Smooth muscle cell (in vitro differentiated cells): ENCODE results near the gene FBXL7. TPM values are rescaled to one million over a fixed set of nuclear protein-coding genes. Genes with fewer than 3 reads are reported as not detected.

Experiments
- DNase-seq: peaks from one replicate; lab custom pipeline; 2025; ENCODE audit not compliant: unreplicated experiment; lab: John Stamatoyannopoulos, UW
- H2AFZ ChIP-seq: fragments of 200-600 bp; sonication (generic); 2 replicates; pipeline ENCODE4 v1.6.0; 2016; ENCODE audit warnings: antibody characterized with exemption, low read depth, mild to moderate bottlenecking
- H3F3A ChIP-seq: fragments of 200-600 bp; sonication (generic); 2 replicates; pipeline ENCODE4 v1.6.0; 2017; ENCODE audit warnings: antibody characterized with exemption, low read depth
- H3K27ac ChIP-seq: fragments of 200-600 bp; sonication (generic); 2 replicates; pipeline ENCODE4 v1.5.1; 2016; ENCODE audit warnings: low read depth, mild to moderate bottlenecking
- H3K27me3 ChIP-seq: fragments of 200-600 bp; sonication (generic); 2 replicates; pipeline ENCODE4 v1.6.1; 2016; ENCODE audit warnings: low read depth, mild to moderate bottlenecking
- H3K36me3 ChIP-seq: fragments of 200-600 bp; sonication (generic); 2 replicates; pipeline ENCODE4 v1.5.1; 2016; ENCODE audit warnings: low read depth
- H3K4me1 ChIP-seq: fragments of 200-600 bp; sonication (generic); 2 replicates; pipeline ENCODE4 v1.5.1; 2016; ENCODE audit warnings: low read depth
- H3K4me2 ChIP-seq: fragments of 200-600 bp; sonication (generic); 2 replicates; pipeline ENCODE4 v1.6.0; 2016; ENCODE audit warnings: mild to moderate bottlenecking
- H3K4me3 ChIP-seq: fragments of 200-600 bp; sonication (generic); 2 replicates; pipeline ENCODE4 v1.5.1; 2016; ENCODE audit warnings: mild to moderate bottlenecking
- H3K79me2 ChIP-seq: fragments of 200-600 bp; sonication (generic); 2 replicates; pipeline ENCODE4 v1.6.0; 2016; ENCODE audit warnings: low read depth, mild to moderate bottlenecking
- H3K9ac ChIP-seq: fragments of 200-600 bp; sonication (generic); 2 replicates; pipeline ENCODE4 v1.6.0; 2016; ENCODE audit warnings: low read depth
- H3K9me3 ChIP-seq: fragments of 200-600 bp; sonication (generic); replicated peaks from 2 replicates; pipeline ENCODE4 v1.5.1; 2016; ENCODE audit warnings: low read depth
- H4K20me1 ChIP-seq: fragments of 200-600 bp; sonication (generic); 2 replicates; pipeline ENCODE4 v1.6.0; 2016; ENCODE audit warnings: low read depth
- CTCF ChIP-seq: fragments of 200-600 bp; sonication (generic); IDR thresholded peaks from 2 replicates; pipeline ENCODE4 v1.5.1; 2017; ENCODE audit warnings: borderline replicate concordance, mild to moderate bottlenecking, antibody characterized with exemption; ENCODE audit not compliant: insufficient read depth, poor library complexity, severe bottlenecking
- WGBS: methylation state at CpG from one replicate; pipeline ENCODE4 v1.1.7; 2016; ENCODE audit warnings: low lambda C conversion rate; 5-methylcytosine and 5-hydroxymethylcytosine counted together
- polyA plus RNA-seq: library from polyadenylated mRNA; unstranded; fragments of >200 nt; fragmentation: Nextera tagmentation; extraction: Ambion mirVana; gene quantifications from 2 replicates; pipeline ENCODE4 v1.2.1, GENCODE V29; 2016
- total RNA-seq: library from RNA; depleted of rRNA; stranded (reverse); fragments of >200 nt; gene quantifications from 2 replicates; pipeline ENCODE4 v1.2.3, GENCODE V29; 2014

The FBXL7 gene
- total and polyA plus RNA-seq, 2 experiments from 2014 or later, result 20.2 to 21.0 TPM

- no peak for DNase-seq
- no peak for TF ChIP-seq CTCF
- H3K9ac ChIP-seq, result no peak overlapping the region
- no peaks in the 10 kb centered on the region for H3K36me3 ChIP-seq
- no peak overlapping the region for H3K4me2 ChIP-seq
- H3K4me1 ChIP-seq, result no peaks in the 10 kb centered on the region
- no peaks in the 10 kb centered on the region for H3K9me3 ChIP-seq
- H4K20me1 ChIP-seq, result peaks cover 95% of the 10 kb centered on the region
- no peaks in the 10 kb centered on the region for H3K27me3 ChIP-seq
- H3K27ac ChIP-seq, result no peak overlapping the region
- H3K79me2 ChIP-seq, result peaks cover 17% of the 10 kb centered on the region
- H3K4me3 ChIP-seq, result no peak overlapping the region
- peaks cover 5% of the 10 kb centered on the region for H3F3A ChIP-seq
- H2AFZ ChIP-seq, result no peak overlapping the region
These were observed 286.3 kb downstream of the FBXL7 start for GRCh38 chr5:15786326-15786725.

DNA sequence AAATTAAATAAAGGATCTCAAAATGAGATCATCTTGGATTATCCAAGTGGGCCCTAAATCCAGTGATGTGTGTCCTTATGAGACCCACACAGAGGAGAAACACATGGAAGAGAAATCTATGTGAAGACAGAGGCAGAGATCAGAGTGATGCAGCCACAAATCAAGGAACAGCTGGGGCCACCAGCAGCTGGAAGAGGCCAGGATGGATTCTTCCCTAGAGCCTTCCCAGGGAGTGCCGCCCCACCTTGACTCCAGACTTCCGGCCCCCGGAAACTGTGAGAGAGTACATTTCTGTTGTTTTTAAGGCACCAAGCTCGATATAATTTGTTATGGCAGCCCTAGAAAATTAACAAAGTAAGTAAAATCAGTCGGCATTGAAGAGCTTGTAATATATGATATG is 286.9 kb downstream of the FBXL7 start:
- Histone ChIP-seq H4K20me1 (peaks cover 95% of the 10 kb centered on the region), H3K9ac (no peak overlapping the region), H3K4me1 (no peaks in the 10 kb centered on the region), H3K9me3 (no peaks in the 10 kb centered on the region), H3F3A (peaks cover 5% of the 10 kb centered on the region), H3K4me3 (no peak overlapping the region), H3K27ac (no peak overlapping the region), H3K79me2 (peaks cover 11% of the 10 kb centered on the region), H3K27me3 (no peaks in the 10 kb centered on the region), H2AFZ (no peak overlapping the region), H3K4me2 (no peak overlapping the region), H3K36me3 (no peaks in the 10 kb centered on the region)
- no peak for TF ChIP-seq CTCF
- no peak for DNase-seq
- 95% methylated on average over 5 of the region's 5 CpGs for WGBS

DNA sequence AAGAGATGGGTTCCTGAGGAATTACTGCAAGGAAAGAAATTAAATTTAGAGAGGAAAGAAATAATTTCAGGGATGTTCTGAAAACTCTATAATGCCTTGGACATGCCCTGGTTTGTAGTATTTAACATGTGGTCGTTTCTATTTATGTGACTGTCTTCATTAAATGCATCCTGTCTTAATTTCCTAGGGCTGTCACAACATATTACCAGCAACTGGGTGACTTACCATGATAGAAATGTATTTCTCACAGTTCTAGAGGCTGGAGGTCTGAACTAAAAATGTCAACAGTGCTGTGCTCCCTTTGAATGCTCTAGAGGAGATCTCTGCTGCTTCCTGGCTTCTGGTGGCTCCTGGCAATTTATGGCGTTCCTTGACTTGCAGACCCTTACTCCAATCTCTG is 287.7 kb downstream of the FBXL7 start:
- no peak overlapping the region for H2AFZ ChIP-seq
- H3K4me1 ChIP-seq, result no peaks in the 10 kb centered on the region
- no peak for DNase-seq
- H3K27ac ChIP-seq, result no peak overlapping the region
- TF ChIP-seq CTCF, result no peak
- H3K4me2 ChIP-seq, result no peak overlapping the region
- H3K4me3 ChIP-seq, result no peak overlapping the region
- peaks cover 5% of the 10 kb centered on the region for H3F3A ChIP-seq
- no peaks in the 10 kb centered on the region for H3K27me3 ChIP-seq
- WGBS, result 86% methylated on average over 2 of the region's 2 CpGs
- peaks cover 6% of the 10 kb centered on the region for H3K79me2 ChIP-seq
- no peaks in the 10 kb centered on the region for H3K36me3 ChIP-seq
- H3K9ac ChIP-seq, result no peak overlapping the region
- no peaks in the 10 kb centered on the region for H3K9me3 ChIP-seq
- H4K20me1 ChIP-seq, result peaks cover 95% of the 10 kb centered on the region

DNA sequence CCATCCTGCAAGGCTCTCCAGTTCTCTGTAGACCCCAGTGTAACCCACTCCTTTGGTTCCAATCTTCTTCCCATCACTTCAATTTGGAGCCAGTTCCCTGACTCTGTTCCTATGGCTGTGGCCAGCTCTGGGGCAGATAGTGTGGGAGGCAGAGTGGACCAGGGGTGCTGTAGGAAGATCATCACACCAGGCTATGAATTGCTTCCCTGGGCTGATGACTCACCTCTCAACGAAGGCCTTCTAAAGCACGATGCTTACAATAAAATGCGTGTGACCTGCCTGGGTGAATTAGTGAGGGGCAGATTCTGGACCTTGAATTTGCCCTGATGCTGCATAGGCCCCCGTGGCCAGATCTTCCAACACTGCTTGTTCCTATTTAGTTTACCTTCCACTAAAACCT is 289.7 kb downstream of the FBXL7 start:
- no peaks in the 10 kb centered on the region for H3K27me3 ChIP-seq
- peaks cover 6% of the 10 kb centered on the region for H3K79me2 ChIP-seq
- no peak for DNase-seq
- no peak overlapping the region for H3K4me2 ChIP-seq
- 37% methylated on average over 4 of the region's 4 CpGs for WGBS
- no peak overlapping the region for H2AFZ ChIP-seq
- no peaks in the 10 kb centered on the region for H3K9me3 ChIP-seq
- peaks cover 5% of the 10 kb centered on the region for H3F3A ChIP-seq
- no peak for TF ChIP-seq CTCF
- H4K20me1 ChIP-seq, result peaks cover 95% of the 10 kb centered on the region
- no peak overlapping the region for H3K4me3 ChIP-seq
- peaks cover 9% of the 10 kb centered on the region for H3K4me1 ChIP-seq
- no peak overlapping the region for H3K9ac ChIP-seq
- H3K27ac ChIP-seq, result no peak overlapping the region
- no peaks in the 10 kb centered on the region for H3K36me3 ChIP-seq
